HG03025 (cell line): ENCODE results near the gene PHYHD1.

Source experiments
- ATAC-seq: cut with Tn5 transposase; IDR thresholded peaks from one replicate; pipeline ENCODE4 v1.9.1; 2021; ENCODE audit warnings: mild to moderate bottlenecking, moderate library complexity; ENCODE audit not compliant: unreplicated experiment, low FRiP score

Gene PHYHD1

DNA sequence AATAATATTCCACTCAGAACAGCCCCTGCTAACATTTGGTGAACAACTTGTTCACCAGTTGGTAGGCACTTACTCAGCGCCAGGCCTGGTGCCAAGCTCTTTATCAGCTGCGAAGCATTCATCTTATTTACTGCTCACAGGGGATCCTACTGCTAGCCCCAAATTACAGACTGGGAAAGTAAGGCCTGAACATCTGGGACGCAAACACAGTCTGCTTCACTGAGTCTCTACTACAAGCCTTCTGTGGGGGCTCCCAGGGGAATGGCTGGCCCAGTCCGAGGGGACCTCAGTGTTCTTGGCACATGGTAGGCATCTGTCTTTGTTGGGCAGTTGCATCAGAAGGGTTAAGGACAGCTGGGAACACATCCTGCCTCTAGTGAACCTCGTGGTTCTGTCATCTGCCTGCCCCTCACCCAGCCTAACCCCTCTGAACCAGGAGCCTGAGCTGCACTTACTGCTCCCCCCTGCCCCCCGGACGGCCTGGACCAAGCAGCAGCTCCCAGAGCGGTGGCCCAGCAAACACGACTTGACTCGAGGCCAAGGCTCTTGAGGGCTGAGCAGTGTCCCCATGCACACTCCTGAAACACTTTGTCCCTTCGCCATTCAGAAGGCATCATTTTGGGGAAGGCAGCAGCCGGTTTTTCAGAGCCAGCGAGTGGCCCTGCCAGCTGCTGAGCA, at the start of gene PHYHD1:
PHYHD1 (plus strand) TSS at position 602 of the 678 bp plus-strand sequence. CDS start 1,342 bp downstream, outside the sequence.
- no peak for ATAC-seq

GRCh38 chr9:128877852-128878251, 42.9 kb upstream of the PHYHD1 start:
- ATAC-seq, result no peak

DNA sequence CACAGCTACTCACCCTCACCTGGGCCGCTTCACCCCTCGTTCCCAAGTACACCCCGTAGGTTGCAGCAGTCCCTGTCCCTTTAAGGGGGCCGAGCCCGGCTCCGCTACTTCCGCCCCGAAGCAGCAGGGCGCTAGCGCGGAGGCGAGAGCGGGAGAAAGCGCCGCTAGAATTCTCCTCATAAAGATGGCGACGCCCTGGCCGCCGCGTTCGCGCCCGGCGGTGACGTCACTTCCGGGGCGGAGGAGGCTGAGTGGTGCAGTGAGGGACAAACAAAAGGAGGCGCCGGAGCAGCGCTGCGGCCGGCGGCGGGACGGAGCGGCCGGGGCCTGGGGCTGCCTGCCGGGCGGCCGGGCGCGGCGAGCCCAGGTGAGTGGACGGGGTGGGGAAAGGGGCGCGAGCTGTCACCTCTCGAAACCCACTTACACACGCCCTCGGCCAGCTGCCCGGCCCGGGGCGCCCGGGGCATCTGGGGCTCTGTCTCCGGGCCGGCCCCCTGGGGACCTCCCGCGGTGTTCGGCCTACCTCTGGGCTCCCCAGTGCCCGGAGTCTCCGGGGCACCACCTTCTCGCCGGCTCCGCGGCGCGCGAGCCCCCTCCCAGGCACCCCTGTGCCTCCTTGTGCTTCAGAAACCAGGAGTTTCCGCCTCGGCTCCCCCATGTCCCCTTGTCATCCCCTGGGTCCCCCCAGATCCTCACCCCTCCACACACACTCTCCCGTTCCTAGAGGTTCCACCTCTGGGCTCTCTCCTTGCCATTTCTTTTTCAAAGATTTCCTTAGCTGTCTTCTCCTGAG, 38.7 kb upstream of the PHYHD1 start, which contains the start of the genes KYAT1 and LRRC8A:
KYAT1 (minus strand) TSS at position 67 of the 793 bp plus-strand sequence. CDS start 36,545 bp downstream, outside the sequence.
LRRC8A (plus strand) TSS at position 250 of the 793 bp plus-strand sequence. CDS start 25,032 bp downstream, outside the sequence.
- ATAC-seq, result peak; percentile 76

DNA sequence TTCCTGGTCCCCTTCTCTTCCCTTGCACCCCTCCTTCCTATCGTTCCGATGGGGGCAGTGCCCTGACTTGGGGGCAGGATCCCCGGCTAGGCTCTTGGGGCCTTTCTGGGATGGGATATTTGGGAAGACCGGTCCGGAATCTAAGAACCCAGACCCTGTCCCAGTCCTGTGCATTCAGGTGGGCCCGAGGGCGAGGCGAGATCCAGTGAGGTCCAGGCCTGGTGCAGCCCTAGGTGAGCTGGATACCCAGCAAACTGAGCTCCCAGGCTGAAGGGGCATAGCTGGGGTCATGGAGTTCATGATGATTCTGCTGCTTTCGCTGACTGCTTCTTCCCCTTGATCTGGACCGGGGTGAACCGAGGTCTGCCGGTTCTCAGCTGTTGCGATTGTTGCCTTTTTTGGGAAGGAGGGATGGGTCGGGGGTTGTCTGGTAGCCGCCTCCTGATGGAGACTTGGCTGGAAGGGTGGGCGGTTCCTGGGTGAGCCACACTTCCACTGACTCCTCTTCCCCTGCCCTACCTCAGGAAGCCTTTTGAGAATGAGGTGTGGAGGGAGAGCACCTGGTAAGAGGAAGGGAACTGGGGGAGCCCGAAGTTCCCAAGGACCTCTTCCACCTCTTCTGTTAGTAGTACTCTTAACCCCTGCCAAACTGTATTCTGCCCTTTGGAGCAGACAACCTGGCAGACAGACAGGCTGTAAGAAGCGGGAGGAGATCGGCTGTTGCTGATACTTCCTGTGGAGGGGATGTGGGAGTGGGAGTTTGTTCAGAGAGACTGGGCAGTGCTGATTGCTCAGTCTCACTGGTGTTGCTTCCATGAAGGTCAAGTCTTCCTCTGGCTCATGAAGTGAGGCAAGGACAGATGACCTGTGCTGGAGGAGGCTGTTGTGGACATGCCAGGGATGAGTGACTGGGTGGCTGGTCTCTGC, 37.8 kb upstream of the PHYHD1 start:
- ATAC-seq, result no peak

GRCh38 chr9:128884164-128884563, 36.6 kb upstream of the PHYHD1 start:
- no peak for ATAC-seq

GRCh38 chr9:128885376-128885775, 35.4 kb upstream of the PHYHD1 start:
- ATAC-seq, result no peak

- no peak for ATAC-seq
Measured at GRCh38 chr9:128885798-128886197, 35.0 kb upstream of the PHYHD1 start.

DNA sequence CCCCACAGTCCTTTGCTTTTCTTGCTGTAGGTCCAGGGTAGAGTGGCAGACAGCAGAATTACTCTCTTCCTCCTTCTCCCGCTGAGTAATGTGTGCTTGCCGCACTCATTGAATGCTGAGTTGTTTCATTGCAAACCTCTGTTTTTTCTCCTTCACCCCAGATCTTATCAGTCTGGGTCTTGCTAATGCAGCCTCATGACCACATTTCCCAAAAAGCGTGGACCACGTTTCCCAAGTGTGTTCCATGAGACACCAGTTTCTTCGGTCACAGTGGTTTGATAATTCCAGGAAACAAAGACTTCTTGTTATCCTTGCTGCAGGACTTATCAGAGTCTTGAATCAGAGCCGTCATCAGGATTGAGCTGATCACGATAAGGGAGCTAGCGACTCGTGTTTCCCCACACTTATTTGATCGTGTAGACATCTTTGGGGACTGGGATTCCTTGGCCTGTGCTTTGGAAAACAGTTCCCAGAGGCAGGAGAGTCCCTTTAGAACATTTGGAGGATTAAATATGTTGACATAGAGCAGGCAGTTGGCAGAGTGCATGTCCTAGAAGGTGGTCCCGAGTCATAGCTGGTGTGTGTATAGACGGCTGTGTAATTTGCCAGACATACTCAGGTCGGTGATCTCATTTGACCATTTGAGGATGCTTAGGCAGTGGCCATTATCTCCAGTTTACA, 34.4 kb upstream of the PHYHD1 start:
- no peak for ATAC-seq

DNA sequence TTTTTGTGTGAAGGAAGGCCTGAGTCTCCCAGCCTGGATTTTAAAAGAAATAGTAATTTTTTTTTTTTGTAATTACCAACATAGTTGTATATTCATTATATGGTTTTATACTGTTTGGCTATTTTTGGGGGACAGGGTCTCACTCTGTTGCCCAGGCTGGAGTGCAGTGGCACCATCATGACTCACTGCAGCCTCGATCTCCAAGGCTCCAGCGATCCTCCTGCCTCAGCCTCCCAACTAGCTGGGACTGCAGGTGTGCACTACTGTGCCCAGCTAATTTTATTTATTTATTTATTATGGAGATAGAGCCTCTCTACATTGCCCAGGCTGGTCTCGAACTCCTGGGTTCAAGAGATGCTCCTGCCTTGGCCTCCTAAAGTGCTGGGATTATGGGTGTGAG, 33.7 kb upstream of the PHYHD1 start:
- no peak for ATAC-seq

DNA sequence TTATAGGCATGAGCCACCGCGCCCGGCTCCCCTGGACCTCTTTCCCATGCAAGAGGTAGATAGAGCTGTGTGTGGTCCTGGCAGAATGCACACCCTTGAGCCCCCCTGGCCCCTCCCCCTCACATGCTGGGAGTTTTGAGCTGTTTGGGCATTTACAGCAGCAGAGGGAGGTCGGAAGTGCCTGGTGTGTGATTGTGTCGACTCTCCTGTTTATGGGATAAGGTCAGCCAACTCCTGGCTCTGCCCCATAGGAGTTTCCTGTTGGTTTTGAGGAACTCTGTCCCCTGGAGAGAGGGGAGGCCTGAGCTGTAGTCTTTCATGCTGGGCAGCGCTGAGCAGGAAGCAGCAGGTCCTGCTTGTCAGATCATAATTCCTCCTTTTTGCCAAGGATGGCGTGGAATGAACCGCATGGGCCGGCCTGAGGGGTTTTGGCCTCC, 32.9 kb upstream of the PHYHD1 start:
- ATAC-seq, result no peak

DNA sequence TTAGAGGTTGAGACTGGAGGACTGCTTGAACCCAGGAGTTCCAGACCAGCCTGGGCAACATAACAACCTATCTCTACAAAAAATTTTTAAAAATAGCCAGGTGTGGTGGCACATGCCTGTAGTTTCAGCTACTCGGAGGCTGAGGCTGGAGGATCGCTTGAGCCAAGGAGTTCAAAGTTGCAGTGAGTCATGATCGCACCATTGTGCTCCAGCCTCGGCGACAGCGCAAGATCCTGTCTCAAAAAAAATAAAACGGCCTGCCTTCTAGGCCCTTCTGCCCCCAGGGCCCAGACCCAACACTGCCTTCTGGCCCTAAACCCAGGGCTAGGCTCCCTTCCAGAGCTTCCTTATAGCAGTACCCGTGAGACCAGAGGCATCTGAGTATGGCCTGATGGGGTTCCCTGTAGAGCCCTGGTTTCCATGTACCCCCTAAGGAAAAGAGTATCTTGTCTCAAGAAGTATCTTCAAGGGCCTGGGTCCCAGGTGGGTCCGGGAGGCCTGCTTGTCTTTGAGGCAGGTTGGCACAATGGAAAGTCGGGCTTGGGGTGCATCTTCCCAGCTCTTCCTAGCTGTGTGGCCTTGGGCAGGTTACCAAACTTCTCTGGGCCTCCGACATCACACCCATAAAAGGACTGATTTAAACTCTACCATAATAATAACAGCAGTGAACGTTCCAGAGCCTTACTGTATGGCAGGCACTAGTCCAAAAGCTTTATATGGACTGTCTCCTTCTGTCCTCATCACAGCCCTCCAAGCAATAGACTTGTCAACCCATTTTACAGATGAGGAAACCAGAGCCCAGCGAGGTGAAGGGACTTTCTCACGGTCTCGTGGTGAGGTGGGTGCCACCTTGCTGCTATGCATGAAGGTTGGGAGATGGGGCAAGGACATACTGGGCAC, 29.2 kb upstream of the PHYHD1 start:
- no peak for ATAC-seq

- no peak for ATAC-seq
Measured at GRCh38 chr9:128892221-128892921, 28.4 kb upstream of the PHYHD1 start.

GRCh38 chr9:128893354-128893753, 27.4 kb upstream of the PHYHD1 start:
- ATAC-seq, result no peak

DNA sequence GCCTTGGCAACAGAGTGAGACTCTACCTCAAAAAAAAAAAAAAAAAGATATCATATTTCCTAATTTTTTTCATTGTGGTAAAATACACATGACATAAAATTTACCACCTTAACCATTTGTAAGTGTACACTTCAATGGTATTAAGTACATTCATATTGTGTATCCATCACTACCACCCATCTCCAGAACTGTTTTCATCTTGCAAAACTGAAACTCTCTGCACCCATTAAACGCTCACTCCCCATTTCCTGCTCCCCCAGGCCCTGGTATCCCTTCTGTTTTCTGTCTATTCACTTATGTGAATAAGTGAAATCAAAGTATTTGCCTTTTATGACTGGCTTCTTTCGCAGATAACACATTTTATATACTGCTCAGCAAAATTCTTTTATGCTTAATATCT, 26.0 kb upstream of the PHYHD1 start:
- ATAC-seq, result no peak

GRCh38 chr9:128895556-128895955, 25.2 kb upstream of the PHYHD1 start:
- ATAC-seq, result no peak

GRCh38 chr9:128898382-128898781, 22.4 kb upstream of the PHYHD1 start:
- no peak for ATAC-seq

DNA sequence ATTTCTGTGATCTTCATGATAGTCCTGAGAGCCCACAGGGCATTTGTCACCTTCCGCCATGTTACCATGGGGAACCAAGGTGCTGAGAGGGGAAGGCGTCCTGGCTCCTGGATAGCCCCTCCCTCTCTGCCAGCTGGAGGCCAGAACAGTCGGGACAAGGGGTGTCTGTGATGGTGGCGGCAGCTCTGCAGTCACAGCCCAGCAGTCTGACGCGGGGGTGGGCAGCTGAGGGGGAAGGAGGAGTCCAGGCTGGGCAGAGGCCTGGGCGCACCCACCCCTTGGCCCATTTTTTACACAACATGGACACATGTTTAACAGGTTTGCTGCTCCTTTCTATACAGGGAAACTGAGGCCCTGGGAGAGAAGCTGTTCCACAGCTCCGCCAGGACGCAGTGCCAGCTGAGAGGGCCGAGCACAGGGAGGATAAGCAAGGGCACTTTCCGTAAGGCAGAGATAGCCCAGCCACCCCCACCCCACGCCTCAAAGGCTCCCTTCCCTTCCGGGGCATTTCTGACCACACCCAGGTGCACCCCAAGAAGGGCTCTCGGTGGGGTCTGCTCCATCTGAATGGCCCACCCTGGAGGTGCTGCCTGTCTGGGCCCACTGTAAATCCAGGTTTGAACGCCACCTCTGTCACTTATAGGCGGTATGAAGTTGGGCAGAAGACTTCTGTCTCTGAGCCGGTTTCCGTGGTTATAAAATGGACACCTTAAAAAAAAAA, 21.8 kb upstream of the PHYHD1 start:
- ATAC-seq, result no peak
